MM.1S (cell line): ENCODE data around the gene ACSL1.

Experiments
- DNase-seq: peaks from one replicate; pipeline ENCODE4 v3.0.0-alpha.2; 2015
- H2AFZ ChIP-seq: fragments of 300-600 bp; sonication (generic); 2 replicates; pipeline ENCODE4 v1.6.0; 2016; ENCODE audit warnings: antibody characterized with exemption, low read length
- H3F3A ChIP-seq: fragments of 300-600 bp; sonication (generic); 2 replicates; pipeline ENCODE4 v1.6.1; 2016; ENCODE audit warnings: mild to moderate bottlenecking, antibody characterized with exemption, low read length, moderate library complexity, mixed read lengths; ENCODE audit not compliant: insufficient read depth
- H3K27ac ChIP-seq: fragments of 300-600 bp; sonication (generic); 2 replicates; pipeline ENCODE4 v1.5.1; 2016; ENCODE audit warnings: mild to moderate bottlenecking, low read length
- H3K27me3 ChIP-seq: fragments of 300-600 bp; sonication (generic); replicated peaks from 2 replicates; pipeline ENCODE4 v1.6.0; 2016; ENCODE audit warnings: low read length; ENCODE audit not compliant: insufficient read depth
- H3K36me3 ChIP-seq: fragments of 300-600 bp; sonication (generic); replicated peaks from 2 replicates; pipeline ENCODE4 v1.6.1; 2016; ENCODE audit warnings: mild to moderate bottlenecking, low read length, mixed read lengths; ENCODE audit not compliant: insufficient read depth
- H3K4me1 ChIP-seq: fragments of 300-600 bp; sonication (generic); 2 replicates; pipeline ENCODE4 v1.6.1; 2016; ENCODE audit warnings: low read length, mixed read lengths
- H3K4me2 ChIP-seq: fragments of 300-600 bp; sonication (generic); 2 replicates; pipeline ENCODE4 v1.6.0; 2016; ENCODE audit warnings: low read depth, low read length
- H3K4me3 ChIP-seq: fragments of 300-600 bp; sonication (generic); 2 replicates; pipeline ENCODE4 v1.5.1; 2016; ENCODE audit warnings: low read length, mixed read lengths
- H3K79me2 ChIP-seq: fragments of 300-600 bp; sonication (generic); 2 replicates; pipeline ENCODE4 v1.6.1; 2016; ENCODE audit warnings: mixed run types, low read length, mixed read lengths
- H3K9ac ChIP-seq: fragments of 300-600 bp; sonication (generic); 2 replicates; pipeline ENCODE4 v1.6.1; 2016; ENCODE audit warnings: low read length, mixed read lengths
- H3K9me2 ChIP-seq: fragments of 300-600 bp; sonication (generic); replicated peaks from 2 replicates; pipeline ENCODE4 v1.6.1; 2016; ENCODE audit warnings: mild to moderate bottlenecking, low read length, mixed read lengths; ENCODE audit not compliant: insufficient read depth
- H3K9me3 ChIP-seq: fragments of 300-600 bp; sonication (generic); replicated peaks from 2 replicates; pipeline ENCODE4 v1.6.1; 2016; ENCODE audit warnings: mild to moderate bottlenecking, low read length, mixed read lengths; ENCODE audit not compliant: insufficient read depth
- H4K20me1 ChIP-seq: fragments of 300-600 bp; sonication (generic); 2 replicates; pipeline ENCODE4 v1.6.1; 2016; ENCODE audit warnings: mild to moderate bottlenecking, low read length, moderate library complexity, mixed read lengths; ENCODE audit not compliant: insufficient read depth
- EZH2 ChIP-seq: fragments of 300-600 bp; sonication (generic); optimal IDR thresholded peaks from 2 replicates; pipeline ENCODE3; 2017; ENCODE audit warnings: low read depth, mild to moderate bottlenecking, antibody characterized with exemption, low read length, mixed read lengths
- EZH2phosphoT487 ChIP-seq: fragments of 300-600 bp; sonication (generic); IDR thresholded peaks from 2 replicates; pipeline ENCODE4 v1.6.1; 2018; ENCODE audit warnings: antibody characterized with exemption, low read length
- TF ChIP-seq, protein P1 (sequence below): fragments of 300-600 bp; sonication (generic); IDR thresholded peaks from 2 replicates; pipeline ENCODE4 v1.5.1; 2016; ENCODE audit warnings: antibody characterized with exemption, low read length, mixed read lengths

ACSL1 gene

DNA sequence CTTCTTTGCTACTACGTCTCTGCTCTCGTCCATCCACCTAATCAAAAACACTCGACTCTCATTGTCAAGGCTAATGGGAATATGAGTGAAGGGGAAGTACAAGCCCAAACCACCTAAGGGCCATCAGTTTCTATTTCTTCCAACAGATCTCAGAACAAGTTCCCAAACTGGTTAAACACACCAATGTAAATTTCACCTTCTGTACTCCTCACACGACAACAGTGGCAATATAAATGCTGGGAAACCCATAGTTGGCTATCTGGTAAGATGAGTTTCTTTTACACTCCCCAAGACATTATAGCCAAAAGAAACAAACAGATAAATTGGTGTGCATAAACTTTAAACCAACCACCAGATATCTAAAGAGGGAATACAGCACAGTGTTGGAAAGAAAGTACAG, 21.9 kb downstream of the ACSL1 start:
- H3K79me2 ChIP-seq: no peaks in the 10 kb centered on the region

DNA sequence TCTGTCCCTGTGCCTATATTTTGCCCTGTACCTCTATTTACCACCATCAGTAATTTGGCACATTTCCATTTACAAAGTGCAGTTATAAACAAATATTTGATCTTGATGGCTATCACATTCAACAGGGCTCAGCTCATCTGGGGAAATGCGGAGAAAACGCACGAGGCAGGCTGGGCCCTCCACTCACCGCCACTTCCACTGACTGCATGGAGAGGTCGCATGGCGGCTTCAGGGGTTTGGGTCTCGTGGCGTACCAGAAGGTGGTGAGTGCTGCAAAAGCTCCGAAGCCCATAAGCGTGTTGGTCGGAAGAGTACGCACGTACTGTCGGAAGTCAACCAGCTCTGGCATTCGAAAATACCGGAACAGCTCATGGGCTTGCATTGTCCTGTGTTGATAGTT, 22.6 kb downstream of the ACSL1 start:
- H3K4me1 ChIP-seq: no peaks in the 10 kb centered on the region
- H3F3A ChIP-seq: no peaks in the 10 kb centered on the region
- no peaks in the 10 kb centered on the region for H4K20me1 ChIP-seq
- no peak overlapping the region for H3K4me2 ChIP-seq
- no peak for DNase-seq
- no peaks in the 10 kb centered on the region for H3K27me3 ChIP-seq
- no peak overlapping the region for H3K4me3 ChIP-seq
- no peaks in the 10 kb centered on the region for H3K79me2 ChIP-seq
- H3K27ac ChIP-seq: no peak overlapping the region
- no peak overlapping the region for H3K9ac ChIP-seq
- H3K36me3 ChIP-seq: no peaks in the 10 kb centered on the region
- no peak overlapping the region for H2AFZ ChIP-seq
- TF ChIP-seq, protein P1, sequence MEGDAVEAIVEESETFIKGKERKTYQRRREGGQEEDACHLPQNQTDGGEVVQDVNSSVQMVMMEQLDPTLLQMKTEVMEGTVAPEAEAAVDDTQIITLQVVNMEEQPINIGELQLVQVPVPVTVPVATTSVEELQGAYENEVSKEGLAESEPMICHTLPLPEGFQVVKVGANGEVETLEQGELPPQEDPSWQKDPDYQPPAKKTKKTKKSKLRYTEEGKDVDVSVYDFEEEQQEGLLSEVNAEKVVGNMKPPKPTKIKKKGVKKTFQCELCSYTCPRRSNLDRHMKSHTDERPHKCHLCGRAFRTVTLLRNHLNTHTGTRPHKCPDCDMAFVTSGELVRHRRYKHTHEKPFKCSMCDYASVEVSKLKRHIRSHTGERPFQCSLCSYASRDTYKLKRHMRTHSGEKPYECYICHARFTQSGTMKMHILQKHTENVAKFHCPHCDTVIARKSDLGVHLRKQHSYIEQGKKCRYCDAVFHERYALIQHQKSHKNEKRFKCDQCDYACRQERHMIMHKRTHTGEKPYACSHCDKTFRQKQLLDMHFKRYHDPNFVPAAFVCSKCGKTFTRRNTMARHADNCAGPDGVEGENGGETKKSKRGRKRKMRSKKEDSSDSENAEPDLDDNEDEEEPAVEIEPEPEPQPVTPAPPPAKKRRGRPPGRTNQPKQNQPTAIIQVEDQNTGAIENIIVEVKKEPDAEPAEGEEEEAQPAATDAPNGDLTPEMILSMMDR: no peak
- TF ChIP-seq EZH2: no peak
- TF ChIP-seq EZH2phosphoT487: no peak
- no peaks in the 10 kb centered on the region for H3K9me3 ChIP-seq
- H3K9me2 ChIP-seq: no peaks in the 10 kb centered on the region

More for the DNA sequence above, 21.9 kb downstream of the ACSL1 start:
- no peaks in the 10 kb centered on the region for H3K9me3 ChIP-seq
- H3K9me2 ChIP-seq: no peaks in the 10 kb centered on the region
- no peaks in the 10 kb centered on the region for H3K4me1 ChIP-seq
- no peaks in the 10 kb centered on the region for H3K27me3 ChIP-seq
- no peak overlapping the region for H3K27ac ChIP-seq
- no peaks in the 10 kb centered on the region for H4K20me1 ChIP-seq
- H2AFZ ChIP-seq: no peak overlapping the region
- no peak for DNase-seq
- no peak overlapping the region for H3K4me3 ChIP-seq
- no peak overlapping the region for H3K4me2 ChIP-seq
- H3K9ac ChIP-seq: no peak overlapping the region
- no peaks in the 10 kb centered on the region for H3K36me3 ChIP-seq
- TF ChIP-seq, protein P1: no peak
- TF ChIP-seq EZH2phosphoT487 (no peak), EZH2 (no peak)
- H3F3A ChIP-seq: no peaks in the 10 kb centered on the region

DNA sequence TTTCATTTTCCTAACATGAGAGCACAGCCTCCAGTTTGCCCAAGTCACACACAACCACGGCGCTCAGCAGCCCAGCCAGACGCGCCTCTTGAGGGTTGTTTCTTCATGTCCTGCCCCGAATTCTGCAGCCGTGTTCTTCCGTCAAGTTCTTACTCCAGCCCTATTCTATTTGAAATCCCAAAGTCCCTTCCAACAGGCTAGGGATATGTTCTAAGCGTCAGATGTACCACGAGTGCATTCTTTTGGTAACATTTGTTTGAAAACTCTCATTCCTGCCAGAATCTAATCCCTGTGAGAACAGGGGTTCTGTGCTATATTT, 23.1 kb downstream of the ACSL1 start:
- Histone ChIP-seq H3F3A (no peaks in the 10 kb centered on the region), H3K9me3 (no peaks in the 10 kb centered on the region), H3K27me3 (no peaks in the 10 kb centered on the region), H3K79me2 (no peaks in the 10 kb centered on the region), H2AFZ (no peak overlapping the region), H4K20me1 (no peaks in the 10 kb centered on the region), H3K9me2 (no peaks in the 10 kb centered on the region), H3K9ac (no peak overlapping the region), H3K36me3 (no peaks in the 10 kb centered on the region), H3K4me2 (no peak overlapping the region), H3K27ac (no peak overlapping the region), H3K4me3 (no peak overlapping the region), H3K4me1 (no peaks in the 10 kb centered on the region)
- no peak for DNase-seq
- TF ChIP-seq EZH2phosphoT487: no peak
- TF ChIP-seq EZH2: no peak
- TF ChIP-seq, protein P1: no peak
